Measurements from ENCODE around the gene DHX30. TPM values are rescaled to one million over a fixed set of nuclear protein-coding genes. Genes with fewer than 3 reads are reported as not detected.

Gene DHX30
- total RNA-seq, 1 donor: 77.7 TPM

DNA sequence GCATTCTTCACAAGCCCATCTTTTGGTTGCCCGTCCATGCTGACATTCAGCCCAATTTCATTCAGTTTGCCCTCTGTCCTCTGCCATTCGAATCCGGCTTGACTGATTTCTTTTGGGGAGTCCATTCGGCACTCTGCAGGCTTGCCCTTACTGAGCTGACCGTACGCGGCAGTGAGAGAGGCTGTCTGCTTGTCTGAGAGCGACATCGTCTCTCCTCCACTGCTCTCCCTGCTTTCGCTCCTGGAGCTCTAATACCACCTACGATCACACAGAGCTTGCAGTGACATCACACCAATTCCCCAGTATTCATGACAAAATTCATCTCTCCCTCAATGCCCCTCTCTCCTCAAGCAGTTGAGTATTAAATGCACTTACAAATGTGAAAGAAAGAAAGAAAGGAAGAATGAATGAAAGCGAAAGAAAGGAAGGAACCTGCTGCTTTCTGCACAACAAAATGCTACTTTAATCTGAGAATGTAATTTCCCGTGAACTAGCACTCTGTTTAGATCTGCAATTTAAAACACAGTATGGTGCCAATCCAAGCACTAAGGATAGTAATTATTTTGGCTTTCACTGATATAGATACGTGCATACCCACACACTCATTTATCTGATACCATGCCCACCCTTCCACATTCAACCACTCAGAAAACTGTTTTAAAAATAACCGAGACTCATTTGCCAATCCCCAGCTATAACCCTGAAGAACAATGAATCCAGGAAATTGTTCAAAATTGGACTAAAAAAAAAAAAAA lies 89.5 kb downstream of the DHX30 start:
- TF ChIP-seq, protein P1, sequence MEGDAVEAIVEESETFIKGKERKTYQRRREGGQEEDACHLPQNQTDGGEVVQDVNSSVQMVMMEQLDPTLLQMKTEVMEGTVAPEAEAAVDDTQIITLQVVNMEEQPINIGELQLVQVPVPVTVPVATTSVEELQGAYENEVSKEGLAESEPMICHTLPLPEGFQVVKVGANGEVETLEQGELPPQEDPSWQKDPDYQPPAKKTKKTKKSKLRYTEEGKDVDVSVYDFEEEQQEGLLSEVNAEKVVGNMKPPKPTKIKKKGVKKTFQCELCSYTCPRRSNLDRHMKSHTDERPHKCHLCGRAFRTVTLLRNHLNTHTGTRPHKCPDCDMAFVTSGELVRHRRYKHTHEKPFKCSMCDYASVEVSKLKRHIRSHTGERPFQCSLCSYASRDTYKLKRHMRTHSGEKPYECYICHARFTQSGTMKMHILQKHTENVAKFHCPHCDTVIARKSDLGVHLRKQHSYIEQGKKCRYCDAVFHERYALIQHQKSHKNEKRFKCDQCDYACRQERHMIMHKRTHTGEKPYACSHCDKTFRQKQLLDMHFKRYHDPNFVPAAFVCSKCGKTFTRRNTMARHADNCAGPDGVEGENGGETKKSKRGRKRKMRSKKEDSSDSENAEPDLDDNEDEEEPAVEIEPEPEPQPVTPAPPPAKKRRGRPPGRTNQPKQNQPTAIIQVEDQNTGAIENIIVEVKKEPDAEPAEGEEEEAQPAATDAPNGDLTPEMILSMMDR (IDR thresholded peaks at IDR 0.05; ENCODE audit: insufficient read depth, low read depth, low read length): no peak
- DNase-seq (ENCODE audit: low read depth): no peak
- H3K4me3 ChIP-seq (ENCODE audit: low read depth, low read length): no peak overlapping the region

DNA sequence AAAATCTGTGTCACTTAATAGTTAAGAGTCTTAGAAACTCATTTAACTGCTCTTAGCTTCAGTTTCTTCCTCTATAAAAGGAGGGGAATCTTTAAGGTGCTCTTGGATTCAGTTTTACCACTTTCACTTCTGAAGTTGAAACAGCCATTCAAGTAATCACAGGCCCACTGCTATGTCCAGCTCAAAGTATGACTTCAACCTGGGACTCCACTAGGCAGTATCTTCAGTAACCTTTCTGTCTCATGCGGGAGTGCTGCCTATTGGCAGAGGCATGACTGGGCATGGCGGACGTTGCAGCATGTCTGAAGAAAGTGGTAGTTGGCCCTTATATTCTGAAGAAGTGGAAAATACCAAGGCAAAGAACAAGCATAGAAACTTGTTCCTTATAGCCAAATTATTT lies 92.3 kb downstream of the DHX30 start:
- H3K4me3 ChIP-seq (ENCODE audit: low read depth, low read length): no peak overlapping the region
- DNase-seq (ENCODE audit: low read depth): no peak
- TF ChIP-seq, protein P1 (IDR thresholded peaks at IDR 0.05; ENCODE audit: insufficient read depth, low read depth, low read length): no peak

DNA sequence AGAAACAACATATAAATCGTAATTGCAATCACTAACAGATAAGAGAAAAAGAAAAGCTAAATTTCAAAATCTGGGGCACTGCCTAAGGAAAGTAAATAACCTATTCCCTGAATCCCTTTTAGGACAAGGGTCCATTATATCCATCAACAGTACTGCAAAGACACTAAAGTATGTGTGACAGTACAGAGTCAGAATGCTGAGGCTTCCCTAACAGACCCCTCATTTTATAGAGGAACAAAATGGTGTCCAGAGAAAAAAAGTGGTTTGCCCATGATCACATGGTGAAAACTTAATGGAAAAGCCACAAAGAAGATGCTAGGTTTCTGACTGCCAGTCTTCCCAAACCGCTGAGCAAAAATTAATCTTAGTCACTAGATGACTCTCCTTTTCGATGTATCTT lies 93.8 kb downstream of the DHX30 start:
- no peak overlapping the region for H3K4me3 ChIP-seq (ENCODE audit: low read depth, low read length)
- TF ChIP-seq, protein P1 (IDR thresholded peaks at IDR 0.05; ENCODE audit: insufficient read depth, low read depth, low read length): no peak
- no peak for DNase-seq (ENCODE audit: low read depth)

DNA sequence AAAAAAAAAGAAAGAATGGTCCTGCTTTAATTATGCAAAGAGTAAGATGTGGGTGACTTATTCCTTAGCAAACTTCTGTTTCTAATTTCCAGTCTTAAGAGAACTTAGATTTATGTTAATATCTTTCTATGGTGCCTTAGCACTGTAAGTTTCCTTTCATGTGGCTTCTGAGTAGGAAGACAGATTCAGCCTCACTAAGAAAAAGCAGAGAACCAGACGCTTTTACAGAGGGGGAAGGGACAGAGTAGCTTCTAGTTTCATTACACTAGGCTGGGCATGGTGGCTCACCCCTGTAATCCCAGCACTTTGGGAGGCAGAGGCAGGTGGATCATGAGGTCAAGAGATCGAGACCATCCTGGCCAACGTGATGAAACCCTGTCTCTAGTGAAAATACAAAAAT lies 95.0 kb downstream of the DHX30 start:
- no peak overlapping the region for H3K4me3 ChIP-seq (ENCODE audit: low read depth, low read length)
- TF ChIP-seq, protein P1 (IDR thresholded peaks at IDR 0.05; ENCODE audit: insufficient read depth, low read depth, low read length): no peak
- DNase-seq (ENCODE audit: low read depth): no peak

DNA sequence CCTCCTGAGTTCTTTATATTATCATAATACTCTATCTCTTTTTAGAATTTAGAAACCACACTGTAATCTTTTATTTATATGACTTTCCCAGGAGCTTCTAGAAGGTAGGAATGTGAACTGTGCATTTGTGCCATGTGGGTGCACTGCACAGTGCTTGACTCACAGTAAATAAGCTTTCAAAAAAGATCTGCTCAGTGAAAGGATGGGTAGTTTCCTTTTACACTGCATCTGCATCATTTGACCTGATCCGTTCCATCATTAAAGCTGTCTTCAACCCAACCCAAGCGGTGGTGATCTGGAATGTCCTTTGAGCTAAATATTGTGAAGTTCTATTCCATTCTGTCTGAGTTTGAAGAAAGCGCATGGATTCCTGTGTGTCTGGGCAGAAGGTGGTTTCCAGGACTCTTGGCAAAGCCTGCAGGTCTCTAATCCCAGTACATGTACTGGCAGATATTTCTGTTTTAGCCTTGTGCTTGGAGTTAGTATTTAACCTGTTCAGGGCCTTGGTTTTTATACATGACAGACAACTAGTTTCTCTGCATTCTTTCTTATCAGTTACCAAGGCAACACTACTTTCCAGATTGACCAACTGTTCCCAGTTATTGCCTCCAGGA lies 96.7 kb downstream of the DHX30 start:
- no peak for DNase-seq (ENCODE audit: low read depth)
- TF ChIP-seq, protein P1 (IDR thresholded peaks at IDR 0.05; ENCODE audit: insufficient read depth, low read depth, low read length): no peak
- no peak overlapping the region for H3K4me3 ChIP-seq (ENCODE audit: low read depth, low read length)

Small RNA genes within 50 kb of the gene (small RNA-seq; reads per million reads assigned to genes)
- 23.0 reads per million, percentile 94 among the genes with 10 or more reads in this experiment for gene MIR1226
- gene RF02271: not detected

Other genes starting within 250 kb of the DHX30 start
- 0.32 and 0.43 TPM in 2 replicates for gene CSPG5, start 224.3 kb upstream of the DHX30 start, total RNA-seq
- gene SMARCC1, start 21.2 kb upstream of the DHX30 start, total RNA-seq: 44.9 and 45.1 TPM in 2 replicates
- 111 and 127 TPM in 2 replicates for gene MAP4, start 213.3 kb downstream of the DHX30 start, total RNA-seq

Measured in fibroblast of villous mesenchyme (primary cell).